Kidney (tissue), 14 donors: Measurements from ENCODE around the gene SYNPO2. TPM values are rescaled to one million over a fixed set of nuclear protein-coding genes. Genes with fewer than 3 reads are reported as not detected.
A peak's percentile ranks its signal among the peaks of the same experiment; 100 is the strongest.

Experiments used
- DNase-seq, 5 donors: peaks; one replicate each; pipeline ENCODE4 v3.0.0-alpha.2; 2013 to 2020
- FAIRE-seq: peaks from 2 replicates; lab custom pipeline; 2012; peaks lifted over from hg19 to GRCh38; lab: Jason Lieb, UNC
- H3K27ac ChIP-seq, 2 donors: one replicate each; pipeline ENCODE4 v1.7.0; 2013; ENCODE audit warnings: low read depth in 2 of 2, low read length in 2 of 2, inconsistent platforms in 1 of 2
- H3K27me3 ChIP-seq: one replicate; pipeline ENCODE4 v1.7.1; 2013; ENCODE audit warnings: low read length, inconsistent platforms; ENCODE audit not compliant: control insufficient read depth, insufficient read depth
- H3K36me3 ChIP-seq, 3 donors: one replicate each; pipeline versions ENCODE4 v1.7.0 to v1.7.1; 2013; ENCODE audit warnings: low read length in 3 of 3, control low read depth in 1 of 3, inconsistent platforms in 1 of 3; ENCODE audit not compliant: insufficient read depth in 3 of 3, control insufficient read depth in 2 of 3
- H3K4me1 ChIP-seq, 3 donors: one replicate each; pipeline versions ENCODE4 v1.7.0 to v1.7.1; 2013; ENCODE audit warnings: low read length in 3 of 3, inconsistent platforms in 1 of 3, low read depth in 1 of 3; ENCODE audit not compliant: control insufficient read depth in 2 of 3, insufficient read depth in 2 of 3
- H3K4me3 ChIP-seq, 3 donors: one replicate each; pipeline versions ENCODE4 v1.7.0 to v1.8.1; 2013; ENCODE audit warnings: low read length in 3 of 3, control low read depth in 1 of 3, inconsistent platforms in 1 of 3
- H3K9ac ChIP-seq, 3 donors: one replicate each; pipeline versions ENCODE4 v1.7.0 to v1.7.1; 2013; ENCODE audit warnings: low read length in 3 of 3, control low read depth in 1 of 3, inconsistent platforms in 1 of 3
- H3K9me3 ChIP-seq, 3 donors: one replicate each; pipeline versions ENCODE4 v1.7.0 to v1.7.1; 2013; ENCODE audit warnings: low read length in 3 of 3, control low read depth in 1 of 3, inconsistent platforms in 1 of 3; ENCODE audit not compliant: control insufficient read depth in 2 of 3, insufficient read depth in 1 of 3
- CTCF ChIP-seq: IDR thresholded peaks from 3 replicates; pipeline ENCODE4 v1.5.1; 2012; ENCODE audit warnings: mild to moderate bottlenecking, moderate library complexity, borderline replicate concordance; ENCODE audit not compliant: insufficient read depth; ENCODE audit errors: extremely low read depth
- intact Hi-C: fragments of 100-400 bp; cut with DNase I; formaldehyde crosslinking; loops from one replicate; pipeline ENCODE4 v1.11.1; 2022
- polyA plus RNA-seq: library from polyadenylated mRNA; stranded (reverse); fragments of 350-450 nt; fragmentation: Illumina TruSeq; extraction: RNeasy Lipid Tissue Mini Kit (QIAGEN cat#74804); gene quantifications from one replicate; pipeline ENCODE4 v1.2.3, GENCODE V29; 2014; ENCODE audit warnings: low read depth, low replicate concordance; ENCODE audit not compliant: insufficient read depth
- total RNA-seq: library from RNA; stranded (reverse); fragmentation: NEBNext Ultra II Directional; extraction: Animal tissue kit (Norgen Biotek cat#: 25700); gene quantifications from one replicate; pipeline ENCODE4 v1.2.1, GENCODE V29; 2021
- donor health status: control.
- donor health status: control.
- donor health status: control.
- donor health status: control.
- donor health status: control.
- donor health status: DM: yes; HTN: yes; CAD: no.
- donor health status: Normal renal cell carcinoma (clear cell type).

SYNPO2 gene
- total and polyA plus RNA-seq, 2 donors from 2014 or later = 7.5 to 56.5 TPM

GRCh38 chr4:119032921-119033685 is 144.4 kb downstream of the SYNPO2 start:
- no peak overlapping the region for H3K9ac ChIP-seq

GRCh38 chr4:119034276-119035008 is 145.8 kb downstream of the SYNPO2 start:
- no peak overlapping the region for H3K4me3 ChIP-seq
- peaks cover 0 to 2% (median 0%) of the 10 kb centered on the region in 3 donors for H3K36me3 ChIP-seq
- no peaks in the 10 kb centered on the region for H3K9me3 ChIP-seq
- H3K9ac ChIP-seq = no peak overlapping the region
- intact Hi-C loops = no loop called here
- TF ChIP-seq CTCF = no peak
- FAIRE-seq (no peak), DNase-seq (no peak)
- H3K27me3 ChIP-seq = no peaks in the 10 kb centered on the region
- no peak overlapping the region for H3K27ac ChIP-seq
- peaks cover 0 to 4% (median 0%) of the 10 kb centered on the region in 3 donors for H3K4me1 ChIP-seq

More at GRCh38 chr4:119032921-119033685, 144.4 kb downstream of the SYNPO2 start:
- Histone ChIP-seq H3K4me3 (no peak overlapping the region), H3K9me3 (no peaks in the 10 kb centered on the region), H3K36me3 (peaks cover 0 to 2% (median 0%) of the 10 kb centered on the region in 3 donors), H3K27me3 (no peaks in the 10 kb centered on the region), H3K4me1 (peaks cover 0 to 4% (median 0%) of the 10 kb centered on the region in 3 donors), H3K27ac (no peak overlapping the region)
- FAIRE-seq = no peak
- no peak for TF ChIP-seq CTCF
- no peak for DNase-seq
- intact Hi-C loops = no loop called here

- Histone ChIP-seq H3K36me3 (no peaks in the 10 kb centered on the region), H3K9me3 (no peaks in the 10 kb centered on the region), H3K9ac (no peak overlapping the region), H3K4me3 (no peak overlapping the region), H3K4me1 (peaks cover 0 to 6% (median under 1%) of the 10 kb centered on the region in 3 donors), H3K27ac (peak overlapping the region in 1 of 2 donors; percentile 19), H3K27me3 (no peaks in the 10 kb centered on the region)
- DNase-seq (peak in 1 of 5 donors; percentile 78), FAIRE-seq (no peak)
- no peak for TF ChIP-seq CTCF
- intact Hi-C loops = no loop called here
Measured at GRCh38 chr4:119035951-119036737, 147.5 kb downstream of the SYNPO2 start.
